Activated T-helper 2 cell treated with anti-CD3 and anti-CD28 coated beads, Interferon-gamma antibody, Interleukin-2, Interleukin-4, amounts not matched to agents 10 μg/mL and 5 μg/mL and 100 μg/mL, durations not matched to agents 14 hours and 24 hours and 36 hours (primary cell): ENCODE results near the gene ABHD14A. TPM values are rescaled to one million over a fixed set of nuclear protein-coding genes. Genes with fewer than 3 reads are reported as not detected.

Experiments used
- DNase-seq: peaks from one replicate; pipeline ENCODE4 v3.0.0; 2021; ENCODE audit warnings: low spot score
- H3K27ac Mint-ChIP-seq: one replicate; pipeline ENCODE4 v1.8.0; 2021; ENCODE audit warnings: mixed read lengths
- H3K27me3 Mint-ChIP-seq: one replicate; pipeline ENCODE4 v1.8.0; 2021; ENCODE audit warnings: low read depth, mixed read lengths
- H3K36me3 Mint-ChIP-seq: one replicate; pipeline ENCODE4 v1.8.0; 2021; ENCODE audit warnings: low read depth, mixed read lengths
- H3K4me1 Mint-ChIP-seq: one replicate; pipeline ENCODE4 v1.8.0; 2021; ENCODE audit warnings: low read depth, mixed read lengths
- H3K4me3 Mint-ChIP-seq: one replicate; pipeline ENCODE4 v1.8.0; 2021; ENCODE audit warnings: low read depth, mild to moderate bottlenecking, moderate library complexity, mixed read lengths
- H3K9me3 Mint-ChIP-seq: one replicate; pipeline ENCODE4 v1.8.0; 2021; ENCODE audit warnings: mixed read lengths
- intact Hi-C: fragments of 100-400 bp; cut with micrococcal nuclease; formaldehyde crosslinking; loops from one replicate; pipeline ENCODE4 v1.15.1; 2023
- total RNA-seq: library from RNA; stranded (reverse); gene quantifications from 2 replicates; pipeline ENCODE4 v1.2.3, GENCODE V29; 2022

The ABHD14A gene
- total RNA-seq, 1 donor from 2014 or later: 13.5 TPM

- no peaks in the 10 kb centered on the region for H3K9me3 Mint-ChIP-seq
- no peak for DNase-seq
- no peak overlapping the region for H3K27ac Mint-ChIP-seq
- intact Hi-C loops: no loop called here
- peaks cover 2% of the 10 kb centered on the region for H3K27me3 Mint-ChIP-seq
- peaks cover 3% of the 10 kb centered on the region for H3K4me1 Mint-ChIP-seq
- peaks cover under 1% of the 10 kb centered on the region for H3K36me3 Mint-ChIP-seq
- H3K4me3 Mint-ChIP-seq: no peak overlapping the region
These were observed 10.9 kb upstream of the ABHD14A start for GRCh38 chr3:51963951-51964451.

GRCh38 chr3:51964521-51964920 is 10.3 kb upstream of the ABHD14A start:
- peaks cover 2% of the 10 kb centered on the region for H3K27me3 Mint-ChIP-seq
- H3K9me3 Mint-ChIP-seq: no peaks in the 10 kb centered on the region
- H3K4me3 Mint-ChIP-seq: no peak overlapping the region
- no peak for DNase-seq
- H3K36me3 Mint-ChIP-seq: peaks cover 4% of the 10 kb centered on the region
- peaks cover 5% of the 10 kb centered on the region for H3K4me1 Mint-ChIP-seq
- H3K27ac Mint-ChIP-seq: no peak overlapping the region
- intact Hi-C loops: no loop called here

- Mint-ChIP-seq H3K4me1 (peaks cover 5% of the 10 kb centered on the region), H3K36me3 (peaks cover 4% of the 10 kb centered on the region), H3K4me3 (peak overlapping the region; percentile 81), H3K27me3 (peaks cover 2% of the 10 kb centered on the region), H3K27ac (no peak overlapping the region), H3K9me3 (no peaks in the 10 kb centered on the region)
- DNase-seq: no peak
- intact Hi-C loops: no loop called here
These were observed 8.8 kb upstream of the ABHD14A start for GRCh38 chr3:51966016-51966415.

DNA sequence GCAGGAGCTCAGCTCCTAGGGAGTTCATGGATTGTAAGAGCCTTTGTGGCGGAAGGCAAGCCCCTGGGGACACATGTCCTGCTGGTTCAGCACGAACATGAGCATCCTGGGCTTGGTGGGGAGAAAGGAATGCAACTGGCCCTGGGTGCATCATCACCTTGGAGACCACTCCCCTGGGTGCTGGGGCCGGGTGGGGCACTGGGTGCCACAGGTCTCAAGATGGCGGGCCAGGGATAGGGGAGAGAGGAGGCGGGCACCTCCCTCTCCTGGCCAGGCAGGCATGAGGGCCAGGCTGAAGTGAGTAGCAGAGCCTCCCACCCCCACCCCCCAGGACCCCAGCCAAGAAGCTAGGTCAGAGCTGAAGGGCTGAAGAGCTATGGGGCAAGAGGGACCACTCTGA is 8.4 kb upstream of the ABHD14A start:
- peak overlapping the region; percentile 64 for H3K27ac Mint-ChIP-seq
- peaks cover 2% of the 10 kb centered on the region for H3K27me3 Mint-ChIP-seq
- H3K4me3 Mint-ChIP-seq: peak overlapping the region; percentile 81
- H3K4me1 Mint-ChIP-seq: peaks cover 5% of the 10 kb centered on the region
- peaks cover 6% of the 10 kb centered on the region for H3K36me3 Mint-ChIP-seq
- DNase-seq: no peak
- H3K9me3 Mint-ChIP-seq: no peaks in the 10 kb centered on the region
- intact Hi-C loops: no loop called here

GRCh38 chr3:51966922-51967383 is 7.9 kb upstream of the ABHD14A start:
- Mint-ChIP-seq H3K36me3 (peaks cover 6% of the 10 kb centered on the region), H3K4me3 (peak overlapping the region; percentile 81), H3K27me3 (no peaks in the 10 kb centered on the region), H3K27ac (peak overlapping the region; percentile 64), H3K9me3 (no peaks in the 10 kb centered on the region), H3K4me1 (peaks cover 5% of the 10 kb centered on the region)
- intact Hi-C loops: no loop called here
- DNase-seq: no peak

GRCh38 chr3:51967384-51968169 is 7.3 kb upstream of the ABHD14A start, which contains the start of gene PCBP4:
PCBP4 (minus strand) TSS chr3:51967454; CDS start chr3:51961240, 6,214 bp downstream.
- Mint-ChIP-seq H3K4me1 (peaks cover 5% of the 10 kb centered on the region), H3K27me3 (no peaks in the 10 kb centered on the region), H3K9me3 (no peaks in the 10 kb centered on the region), H3K4me3 (peak within 1 kb of the TSS; percentile 85), H3K36me3 (peaks cover 6% of the 10 kb centered on the region), H3K27ac (peak within 1 kb of the TSS; percentile 64)
- intact Hi-C loops: no loop called here
- DNase-seq: no peak

DNA sequence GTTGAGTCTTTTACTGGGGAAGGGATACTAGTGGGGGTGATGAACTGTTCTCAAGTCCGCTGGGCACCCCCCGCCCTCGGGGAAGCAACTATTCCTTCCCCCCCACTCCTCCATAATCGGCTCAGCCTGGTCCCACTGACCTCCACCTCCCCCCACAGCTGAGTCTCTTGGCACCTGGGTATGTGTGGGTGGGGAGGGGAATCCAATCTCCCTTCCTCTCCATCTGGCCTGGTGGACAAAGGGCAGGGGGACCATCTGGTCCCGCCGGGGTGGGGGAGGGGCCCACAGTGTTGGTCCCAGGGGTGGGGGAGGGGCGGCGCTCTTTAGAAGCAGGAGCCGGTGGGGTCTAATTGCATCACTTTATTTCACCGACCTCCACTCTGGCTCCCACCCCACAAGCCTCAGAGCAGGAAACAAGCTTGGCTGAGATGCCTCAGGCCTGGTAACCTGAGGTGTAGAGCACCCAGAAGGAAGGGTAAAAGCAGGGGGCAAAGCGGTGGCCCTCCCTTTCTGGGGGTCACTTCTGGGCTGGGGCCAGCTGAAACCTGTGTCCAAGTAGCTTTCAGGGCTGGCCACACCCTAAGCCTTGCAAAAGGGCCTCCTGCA is 6.6 kb upstream of the ABHD14A start:
- Mint-ChIP-seq H3K9me3 (no peaks in the 10 kb centered on the region), H3K27me3 (no peaks in the 10 kb centered on the region), H3K36me3 (peaks cover 6% of the 10 kb centered on the region), H3K4me1 (peaks cover 5% of the 10 kb centered on the region), H3K4me3 (peak overlapping the region; percentile 85), H3K27ac (peak overlapping the region; percentile 49)
- intact Hi-C loops: no loop called here
- no peak for DNase-seq

DNA sequence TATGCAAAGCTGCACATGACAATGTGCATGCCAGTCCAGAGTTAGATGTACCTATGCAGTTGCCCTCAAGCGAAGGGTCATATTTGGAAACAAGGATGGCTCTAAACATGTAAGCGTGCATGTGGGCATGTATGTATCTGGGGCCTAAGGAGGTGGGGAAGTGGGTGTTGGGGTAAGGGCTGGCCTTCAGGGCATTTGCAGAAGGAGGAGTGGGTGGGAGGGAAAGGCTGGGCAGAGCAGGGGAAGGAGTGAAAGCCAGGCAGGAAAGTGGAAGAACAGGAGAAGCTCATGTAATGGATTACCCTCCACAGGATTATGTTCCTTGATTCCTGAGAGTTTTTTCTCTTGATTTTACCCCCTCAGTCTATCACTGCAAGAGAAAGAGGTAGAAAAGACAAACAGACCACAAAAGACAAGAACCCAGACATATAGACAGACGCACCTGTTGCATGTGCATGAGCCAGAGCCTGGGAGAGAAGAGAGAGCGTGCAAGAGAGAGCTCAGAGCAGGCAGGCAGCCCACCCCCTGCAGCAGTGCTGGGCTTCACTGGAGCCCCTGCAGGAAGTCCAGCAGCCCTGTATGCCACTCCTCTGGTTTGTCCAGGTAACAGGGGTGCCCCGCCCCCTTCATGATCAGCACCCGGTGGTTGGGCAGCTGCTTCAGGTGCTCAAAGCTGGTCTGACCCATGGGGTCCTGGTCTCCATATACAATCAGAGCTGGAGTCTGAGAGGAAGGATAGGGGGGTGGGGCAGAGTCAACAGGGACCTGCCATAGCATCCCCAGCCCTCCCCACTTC is 5.8 kb upstream of the ABHD14A start:
- Mint-ChIP-seq H3K9me3 (no peaks in the 10 kb centered on the region), H3K4me3 (peak overlapping the region; percentile 67), H3K27me3 (no peaks in the 10 kb centered on the region), H3K27ac (no peak overlapping the region), H3K36me3 (peaks cover 6% of the 10 kb centered on the region), H3K4me1 (peaks cover 6% of the 10 kb centered on the region)
- DNase-seq: no peak
- intact Hi-C loops: no loop called here

- no peaks in the 10 kb centered on the region for H3K27me3 Mint-ChIP-seq
- H3K4me1 Mint-ChIP-seq: peaks cover 12% of the 10 kb centered on the region
- intact Hi-C loops: loop anchor here (10.0 kb wide), 1 partner anchor 715 kb away; the partner anchor contains the start of genes GNL3 and PBRM1
These were observed 5.0 kb upstream of the ABHD14A start for GRCh38 chr3:51969841-51970240.

GRCh38 chr3:51970606-51971300 is 4.1 kb upstream of the ABHD14A start:
- no peak for DNase-seq
- Mint-ChIP-seq H3K9me3 (no peaks in the 10 kb centered on the region), H3K27ac (no peak overlapping the region), H3K4me1 (peaks cover 18% of the 10 kb centered on the region), H3K4me3 (no peak overlapping the region), H3K36me3 (peaks cover 6% of the 10 kb centered on the region), H3K27me3 (no peaks in the 10 kb centered on the region)
- intact Hi-C loops: loop anchor here (10.0 kb wide), 1 partner anchor 714 kb away; the partner anchor contains the start of genes GNL3 and PBRM1

More at GRCh38 chr3:51969841-51970240, 5.0 kb upstream of the ABHD14A start:
- H3K9me3 Mint-ChIP-seq: no peaks in the 10 kb centered on the region
- H3K4me3 Mint-ChIP-seq: no peak overlapping the region
- no peak for DNase-seq
- no peak overlapping the region for H3K27ac Mint-ChIP-seq
- H3K36me3 Mint-ChIP-seq: peaks cover 6% of the 10 kb centered on the region

- no peak for DNase-seq
- Mint-ChIP-seq H3K27me3 (no peaks in the 10 kb centered on the region), H3K36me3 (peaks cover 6% of the 10 kb centered on the region), H3K4me1 (peaks cover 18% of the 10 kb centered on the region), H3K27ac (no peak overlapping the region), H3K4me3 (peak overlapping the region; percentile 33), H3K9me3 (no peaks in the 10 kb centered on the region)
- intact Hi-C loops: loop anchor here (10.0 kb wide), 1 partner anchor 713 kb away; the partner anchor contains the start of genes GNL3 and PBRM1
These were observed 3.5 kb upstream of the ABHD14A start for GRCh38 chr3:51971350-51971749.
